HFF-Myc (cell line): Measurements from ENCODE around the gene JMJD1C.
"Not testable (repeated sequence)": the region's sequence is repeated elsewhere in the genome, so short reads cannot be mapped to it uniquely, and the experiment has no call there.

ENCODE experiments used
- DNase-seq: peaks from one replicate; pipeline ENCODE4 v3.0.0-alpha.2; 2011; ENCODE audit warnings: low read depth; ENCODE audit errors: extremely low read depth
- H3K4me3 ChIP-seq: replicated peaks from 2 replicates; pipeline ENCODE4 v1.5.1; 2011; ENCODE audit warnings: low read depth, mild to moderate bottlenecking, control low read depth, low read length
- TF ChIP-seq, protein P1 (sequence below): IDR thresholded peaks from 2 replicates; pipeline ENCODE4 v1.5.1; 2012; ENCODE audit warnings: mild to moderate bottlenecking, low read depth, low read length, control low read depth; ENCODE audit errors: missing control alignments

JMJD1C gene

DNA sequence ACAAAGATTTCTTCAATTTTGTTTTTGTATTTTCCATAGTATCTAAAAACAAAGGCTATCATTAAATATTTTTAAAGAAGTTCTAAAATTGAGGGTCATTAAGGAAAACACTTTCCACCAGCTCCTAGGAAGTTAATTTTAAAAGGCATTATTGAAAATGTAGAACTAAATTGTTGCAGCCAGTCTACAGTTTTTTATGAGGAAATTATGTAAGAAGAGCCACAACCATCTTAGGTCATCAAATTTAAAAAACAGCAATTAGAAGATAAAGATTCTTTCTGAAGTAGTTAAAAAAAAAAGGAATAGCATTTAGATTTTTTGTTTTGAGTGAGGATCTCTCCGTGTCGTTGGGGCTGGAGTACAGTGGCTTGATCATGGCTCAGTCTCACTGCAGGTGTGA, 171.0 kb downstream of the JMJD1C start:
- no peak overlapping the region for H3K4me3 ChIP-seq
- no peak for DNase-seq
- TF ChIP-seq, protein P1, sequence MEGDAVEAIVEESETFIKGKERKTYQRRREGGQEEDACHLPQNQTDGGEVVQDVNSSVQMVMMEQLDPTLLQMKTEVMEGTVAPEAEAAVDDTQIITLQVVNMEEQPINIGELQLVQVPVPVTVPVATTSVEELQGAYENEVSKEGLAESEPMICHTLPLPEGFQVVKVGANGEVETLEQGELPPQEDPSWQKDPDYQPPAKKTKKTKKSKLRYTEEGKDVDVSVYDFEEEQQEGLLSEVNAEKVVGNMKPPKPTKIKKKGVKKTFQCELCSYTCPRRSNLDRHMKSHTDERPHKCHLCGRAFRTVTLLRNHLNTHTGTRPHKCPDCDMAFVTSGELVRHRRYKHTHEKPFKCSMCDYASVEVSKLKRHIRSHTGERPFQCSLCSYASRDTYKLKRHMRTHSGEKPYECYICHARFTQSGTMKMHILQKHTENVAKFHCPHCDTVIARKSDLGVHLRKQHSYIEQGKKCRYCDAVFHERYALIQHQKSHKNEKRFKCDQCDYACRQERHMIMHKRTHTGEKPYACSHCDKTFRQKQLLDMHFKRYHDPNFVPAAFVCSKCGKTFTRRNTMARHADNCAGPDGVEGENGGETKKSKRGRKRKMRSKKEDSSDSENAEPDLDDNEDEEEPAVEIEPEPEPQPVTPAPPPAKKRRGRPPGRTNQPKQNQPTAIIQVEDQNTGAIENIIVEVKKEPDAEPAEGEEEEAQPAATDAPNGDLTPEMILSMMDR = no peak

- H3K4me3 ChIP-seq, DNase-seq: not testable (repeated sequence)
These were observed 172.9 kb downstream of the JMJD1C start for GRCh38 chr10:63292847-63293246.

- no peak for DNase-seq
- no peak overlapping the region for H3K4me3 ChIP-seq
- TF ChIP-seq, protein P1 = no peak
These were observed 177.6 kb downstream of the JMJD1C start for GRCh38 chr10:63288170-63288569.

- H3K4me3 ChIP-seq = no peak overlapping the region
- TF ChIP-seq, protein P1 = no peak
These were observed 179.0 kb downstream of the JMJD1C start for GRCh38 chr10:63286754-63287264.

GRCh38 chr10:63286340-63286739, 179.4 kb downstream of the JMJD1C start:
- TF ChIP-seq, protein P1 = no peak
- no peak overlapping the region for H3K4me3 ChIP-seq
- no peak for DNase-seq

More at GRCh38 chr10:63286754-63287264, 179.0 kb downstream of the JMJD1C start:
- no peak for DNase-seq

- not testable (repeated sequence) for H3K4me3 ChIP-seq, DNase-seq
These were observed 181.9 kb downstream of the JMJD1C start for GRCh38 chr10:63283901-63284300.

DNA sequence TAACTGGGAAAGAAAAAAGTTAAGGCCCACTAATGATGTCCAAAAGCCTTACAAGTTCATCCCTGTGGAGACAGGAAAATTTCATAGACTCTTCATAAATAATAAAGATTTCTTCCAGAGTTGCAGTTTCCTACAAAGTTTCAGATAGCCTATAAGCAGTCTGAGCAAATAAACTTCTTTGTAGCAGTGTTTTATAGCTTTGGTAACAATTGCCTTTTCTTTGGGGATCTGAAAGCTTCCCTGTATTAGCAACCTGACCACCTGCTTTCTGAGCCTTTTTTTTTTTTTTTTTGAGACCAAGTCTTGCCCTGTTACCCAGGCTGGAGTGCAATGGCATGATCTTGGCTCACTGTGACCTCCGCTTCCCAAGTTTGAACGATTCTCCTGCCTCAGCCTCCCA, 182.7 kb downstream of the JMJD1C start:
- no peak overlapping the region for H3K4me3 ChIP-seq
- no peak for DNase-seq
- TF ChIP-seq, protein P1 = no peak

- TF ChIP-seq, protein P1 = no peak
- peak; percentile 82 for DNase-seq
- H3K4me3 ChIP-seq = no peak overlapping the region
These were observed 183.8 kb downstream of the JMJD1C start for GRCh38 chr10:63281967-63282366.
